ENCODE data around the gene MAFG. TPM values are rescaled to one million over a fixed set of nuclear protein-coding genes. Genes with fewer than 3 reads are reported as not detected.

MAFG gene
- total RNA-seq, 1 experiment from 2014 or later: 29.8 TPM

GRCh38 chr17:81920612-81921536 is 6.7 kb downstream of the MAFG start:
- Mint-ChIP-seq H3K4me1 (peaks cover 36% of the 10 kb centered on the region), H3K36me3 (peaks cover 10% of the 10 kb centered on the region)
- CTCF ChIA-PET: no interaction called here

GRCh38 chr17:81918832-81919545 is 8.5 kb downstream of the MAFG start:
- POLR2A ChIA-PET: no interaction called here
- peaks cover 22% of the 10 kb centered on the region for H3K4me1 Mint-ChIP-seq
- CTCF ChIA-PET: no interaction called here
- H3K4me3 Mint-ChIP-seq: peak overlapping the region; percentile 70; the same call in 1 of the 2 replicates
- peak overlapping the region; percentile 93 for H3K27ac Mint-ChIP-seq
- H3K9me3 Mint-ChIP-seq: no peaks in the 10 kb centered on the region
- ATAC-seq (no peak), DNase-seq (ENCODE audit: low spot score) (no peak)
- H3K27me3 Mint-ChIP-seq (ENCODE audit: low read depth): no peaks in the 10 kb centered on the region
- peaks cover 16% of the 10 kb centered on the region for H3K36me3 Mint-ChIP-seq
- TF ChIP-seq ATF3 (CRISPR knock-in tag; conservative IDR thresholded peaks at IDR 0.05) (no peak), GRHL2 (CRISPR knock-in tag; IDR thresholded peaks at IDR 0.05; ENCODE audit: insufficient replicate concordance, severe bottlenecking) (no peak), GABPB1 (CRISPR knock-in tag; IDR thresholded peaks at IDR 0.05) (no peak), FOXK1 (CRISPR knock-in tag; IDR thresholded peaks at IDR 0.05) (no peak), ZNF416 (CRISPR knock-in tag; IDR thresholded peaks at IDR 0.05) (no peak), ZNF219 (CRISPR knock-in tag; IDR thresholded peaks at IDR 0.05; ENCODE audit: borderline replicate concordance) (no peak), NR2C2 (CRISPR knock-in tag; IDR thresholded peaks at IDR 0.05) (no peak), SOX15 (CRISPR knock-in tag; IDR thresholded peaks at IDR 0.05) (no peak), MAX (CRISPR knock-in tag; IDR thresholded peaks at IDR 0.05) (no peak), ZNF317 (CRISPR knock-in tag; IDR thresholded peaks at IDR 0.05; ENCODE audit: borderline replicate concordance, low read depth) (no peak), ZSCAN18 (CRISPR knock-in tag; IDR thresholded peaks at IDR 0.05) (no peak), NFATC4 (CRISPR knock-in tag; IDR thresholded peaks at IDR 0.05) (no peak), STAT6 (CRISPR knock-in tag; conservative IDR thresholded peaks at IDR 0.05; ENCODE audit: low read depth) (no peak), ERG (CRISPR knock-in tag; IDR thresholded peaks at IDR 0.05) (no peak), PRRX2 (CRISPR knock-in tag; IDR thresholded peaks at IDR 0.05) (no peak)

More at GRCh38 chr17:81920612-81921536, 6.7 kb downstream of the MAFG start:
- ATAC-seq (no peak), DNase-seq (ENCODE audit: low spot score) (no peak)
- Mint-ChIP-seq H3K4me3 (no peak overlapping the region), H3K27ac (peak overlapping the region; percentile 85), H3K9me3 (no peaks in the 10 kb centered on the region), H3K27me3 (ENCODE audit: low read depth) (no peaks in the 10 kb centered on the region)
- TF ChIP-seq E2F1 (CRISPR knock-in tag; IDR thresholded peaks at IDR 0.05): no peak
- no peak for TF ChIP-seq ZNF263 (CRISPR knock-in tag; IDR thresholded peaks at IDR 0.05; ENCODE audit: low read depth)
- no peak for TF ChIP-seq IRF2 (CRISPR knock-in tag; IDR thresholded peaks at IDR 0.05; ENCODE audit: borderline replicate concordance, low read depth)
- TF ChIP-seq ATF1 (CRISPR knock-in tag; IDR thresholded peaks at IDR 0.05): no peak
- no peak for TF ChIP-seq IRF1 (CRISPR knock-in tag; IDR thresholded peaks at IDR 0.05)
- TF ChIP-seq PRRX2 (CRISPR knock-in tag; IDR thresholded peaks at IDR 0.05): no peak
- no peak for TF ChIP-seq ZNF512 (CRISPR knock-in tag; IDR thresholded peaks at IDR 0.05; ENCODE audit: borderline replicate concordance)
- POLR2A ChIA-PET: interaction anchor here (0.8 kb wide), 1 partner anchor 226 kb away, joined by 3 read pairs; no protein-coding TSS in a partner anchor

Data from WTC11 (cell line).